Stimulated activated CD8-positive, alpha-beta memory T cell treated with anti-CD3 and anti-CD28 coated beads, Interleukin-7, amount 100 ng/mL, for 1 hour (primary cell): Measurements from ENCODE around the gene GID8.
A peak's percentile ranks its signal among the peaks of the same experiment; 100 is the strongest.

Source experiments
- DNase-seq, 2 donors: peaks; one replicate each; pipeline ENCODE4 v3.0.0-alpha.2; 2020; ENCODE audit warnings: low read depth in 2 of 2

The GID8 gene

GRCh38 chr20:62943396-62943795 is 5.4 kb downstream of the GID8 start:
- no peak for DNase-seq

- no peak for DNase-seq
These were observed 6.2 kb downstream of the GID8 start for GRCh38 chr20:62944184-62944583.

GRCh38 chr20:62944746-62945145 is 6.8 kb downstream of the GID8 start:
- DNase-seq, result no peak

DNA sequence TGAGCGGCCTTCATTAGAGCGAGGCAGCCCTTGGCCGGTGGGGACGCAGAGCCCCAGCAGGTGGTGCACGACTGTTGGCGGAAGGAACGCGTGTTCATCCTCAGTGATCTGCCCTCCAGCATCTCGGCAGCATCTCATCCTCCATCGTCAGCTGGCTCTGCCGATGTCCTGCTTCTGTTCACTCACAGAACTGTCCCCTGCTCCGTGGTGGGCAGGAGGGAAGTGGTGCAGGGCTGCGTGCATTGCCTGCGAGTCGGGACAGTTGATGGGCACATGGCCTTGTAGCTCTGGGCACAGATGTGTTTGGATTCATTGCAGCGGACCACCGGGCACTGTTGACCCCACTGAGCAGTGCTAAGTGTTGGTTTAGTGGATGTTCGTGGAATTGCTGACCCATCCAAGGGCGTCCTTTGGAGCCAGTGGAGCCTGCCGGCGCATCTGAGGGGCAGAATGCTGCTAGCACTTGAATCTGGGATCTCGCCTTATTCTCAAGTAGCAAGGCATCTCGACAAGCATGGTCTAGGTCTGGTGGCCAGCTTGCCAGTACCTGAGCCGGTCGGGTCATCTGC is 7.9 kb downstream of the GID8 start:
- DNase-seq, result no peak

DNA sequence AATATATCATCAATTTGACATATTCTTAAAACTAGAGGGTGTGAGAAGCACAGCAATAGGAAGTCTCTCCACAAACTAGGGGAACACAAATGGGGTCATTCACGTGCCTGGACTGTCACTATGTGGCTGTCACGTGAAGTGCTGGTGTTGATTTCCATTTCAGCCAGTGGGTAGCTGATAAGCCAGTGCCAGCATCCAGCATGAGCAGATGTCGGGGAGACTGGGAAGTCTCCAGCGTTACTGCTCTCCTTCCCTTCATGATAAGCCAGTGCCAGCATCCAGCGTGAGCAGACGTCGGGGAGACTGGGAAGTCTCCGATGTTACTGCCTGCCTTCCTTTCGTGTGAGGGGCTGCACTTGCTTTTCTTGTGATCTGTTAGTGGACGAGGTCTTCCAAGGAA is 9.0 kb downstream of the GID8 start:
- DNase-seq, result no peak

DNA sequence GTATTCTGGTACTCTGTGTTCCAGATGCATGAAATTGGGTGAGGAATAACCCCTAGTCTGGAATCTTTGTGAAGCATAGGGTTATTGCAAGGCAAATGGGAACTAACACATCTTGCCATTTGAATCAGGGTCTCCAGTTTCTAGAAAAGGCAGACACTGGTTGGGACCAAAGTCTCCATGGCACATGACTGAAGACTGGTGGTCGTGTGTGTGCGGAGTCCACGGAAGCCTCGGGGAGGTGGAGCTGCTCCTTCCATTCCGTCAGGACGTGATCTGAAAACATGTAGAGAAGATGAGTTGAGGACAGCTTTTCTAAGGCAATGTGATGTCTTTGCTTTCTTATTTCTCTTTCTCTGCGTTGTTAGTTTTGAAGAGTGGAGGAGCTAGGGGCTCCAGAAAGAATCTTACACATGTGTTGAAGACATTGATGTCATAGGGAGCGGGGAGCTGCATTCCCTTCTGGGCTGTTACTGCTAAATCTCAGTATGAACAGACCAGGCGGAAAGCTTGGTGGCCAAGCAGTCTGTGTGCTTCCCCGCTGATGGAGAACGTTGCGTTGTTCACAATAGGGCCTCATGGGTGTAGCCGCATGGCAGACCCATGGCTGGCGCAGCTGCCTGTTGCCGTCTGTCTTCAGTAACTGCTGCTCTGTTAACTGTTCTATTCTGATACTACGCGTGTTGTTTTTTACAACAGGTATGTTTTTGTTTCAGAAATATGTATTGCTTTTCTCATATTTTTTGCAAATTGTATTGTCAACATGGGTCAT is 9.8 kb downstream of the GID8 start:
- DNase-seq, result no peak

DNA sequence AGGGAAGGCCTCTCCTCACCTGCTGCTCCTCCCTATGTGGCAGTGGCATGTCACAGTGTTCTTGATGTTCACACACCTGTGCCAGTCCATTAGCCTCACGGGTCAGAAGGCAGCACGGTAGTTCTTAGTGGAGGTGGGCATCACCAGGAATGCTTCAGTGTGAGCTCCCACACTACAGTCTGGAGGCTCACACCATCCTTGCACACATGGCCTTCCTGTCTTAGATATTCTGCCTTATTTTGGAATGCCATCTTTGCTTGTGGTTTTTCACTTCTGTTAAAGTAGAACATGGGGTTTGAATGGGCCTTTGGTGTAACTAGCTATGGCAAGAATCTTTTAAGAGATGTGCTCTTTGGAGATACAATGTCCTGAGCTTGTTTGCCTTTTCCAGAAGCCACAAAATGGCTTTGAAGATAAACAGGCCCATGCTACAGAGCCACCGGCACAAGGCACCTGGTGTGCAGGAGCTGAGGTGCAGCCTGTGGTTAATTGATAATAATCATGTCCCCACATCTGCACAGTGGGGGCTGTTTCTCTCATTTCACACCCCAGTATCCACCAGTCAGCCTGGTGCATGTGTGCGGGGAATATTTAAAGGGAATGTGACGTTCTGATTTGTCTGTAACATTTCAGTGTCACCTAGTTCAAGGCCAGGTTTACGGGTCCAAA is 11.3 kb downstream of the GID8 start:
- no peak for DNase-seq

GRCh38 chr20:62949962-62950361 is 12.0 kb downstream of the GID8 start:
- DNase-seq, result no peak

GRCh38 chr20:62950741-62951140 is 12.8 kb downstream of the GID8 start:
- no peak for DNase-seq

DNA sequence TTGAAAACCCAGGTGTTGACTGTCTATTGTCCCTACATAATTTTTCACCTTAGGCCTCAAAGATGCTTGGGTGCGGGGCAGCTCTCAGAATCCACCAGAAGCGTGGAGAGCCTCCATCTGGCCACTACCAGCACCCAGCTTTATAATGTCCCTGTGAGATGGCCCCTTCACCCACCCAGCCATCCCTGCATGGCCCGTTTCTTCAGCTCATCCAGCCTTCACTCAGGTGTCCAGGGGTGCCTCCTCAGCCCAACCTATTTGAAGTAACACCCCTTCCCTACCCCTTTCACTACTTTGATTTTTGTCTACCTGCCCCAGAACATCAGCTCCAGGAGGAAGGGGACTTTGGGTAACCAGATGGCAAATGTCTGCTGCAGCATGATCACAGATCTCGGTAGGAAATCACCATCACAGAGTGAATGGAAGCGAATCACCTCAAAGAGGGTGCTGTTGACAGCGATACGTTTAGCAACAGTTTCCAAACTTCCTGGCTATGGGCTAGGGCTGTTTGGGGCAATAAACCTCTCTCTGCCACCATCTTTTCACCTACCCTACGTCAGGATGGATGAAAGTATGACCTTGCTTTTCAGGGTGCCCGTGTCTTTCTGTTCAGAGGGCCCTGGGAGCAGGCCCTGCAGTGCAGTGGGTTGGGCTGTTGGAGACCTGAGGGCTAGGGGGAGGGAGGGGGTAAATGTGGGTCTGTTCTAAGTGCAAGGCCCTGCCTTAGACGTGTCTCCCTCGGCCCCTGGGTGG is 13.4 kb downstream of the GID8 start:
- no peak for DNase-seq

DNA sequence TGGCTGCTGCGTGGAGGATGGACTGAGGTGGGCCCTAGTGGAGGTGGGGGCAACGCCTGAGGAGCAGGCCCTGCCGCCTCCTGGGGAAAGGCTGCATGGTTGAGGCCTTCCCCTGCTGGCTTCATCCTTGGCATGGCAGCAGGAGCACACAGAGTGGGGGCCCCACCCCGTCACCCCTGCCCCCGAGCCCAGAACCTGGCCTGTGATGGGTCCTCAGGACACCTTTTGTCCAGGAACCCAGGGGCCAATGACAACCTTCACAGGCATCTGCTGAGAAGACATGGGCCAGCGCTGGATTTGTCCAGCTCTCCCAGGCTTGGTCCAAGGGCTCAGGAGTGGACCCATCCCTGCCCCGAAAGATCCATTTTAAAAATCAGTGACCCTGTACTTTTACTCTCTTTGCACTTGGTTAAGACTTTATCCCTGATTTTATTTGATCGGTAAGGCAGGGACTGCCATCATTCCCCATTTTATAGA is 14.0 kb downstream of the GID8 start:
- no peak for DNase-seq

- peak; percentile 9 to 26 for DNase-seq
These were observed 14.5 kb downstream of the GID8 start, which contains the start of gene SLC17A9 for GRCh38 chr20:62952373-62952967. TSS of gene SLC17A9 (plus strand) at chr20:62952709. CDS start at chr20:62952831, 122 bp downstream.

GRCh38 chr20:62952968-62953838 is 15.3 kb downstream of the GID8 start:
- DNase-seq, result no peak

DNA sequence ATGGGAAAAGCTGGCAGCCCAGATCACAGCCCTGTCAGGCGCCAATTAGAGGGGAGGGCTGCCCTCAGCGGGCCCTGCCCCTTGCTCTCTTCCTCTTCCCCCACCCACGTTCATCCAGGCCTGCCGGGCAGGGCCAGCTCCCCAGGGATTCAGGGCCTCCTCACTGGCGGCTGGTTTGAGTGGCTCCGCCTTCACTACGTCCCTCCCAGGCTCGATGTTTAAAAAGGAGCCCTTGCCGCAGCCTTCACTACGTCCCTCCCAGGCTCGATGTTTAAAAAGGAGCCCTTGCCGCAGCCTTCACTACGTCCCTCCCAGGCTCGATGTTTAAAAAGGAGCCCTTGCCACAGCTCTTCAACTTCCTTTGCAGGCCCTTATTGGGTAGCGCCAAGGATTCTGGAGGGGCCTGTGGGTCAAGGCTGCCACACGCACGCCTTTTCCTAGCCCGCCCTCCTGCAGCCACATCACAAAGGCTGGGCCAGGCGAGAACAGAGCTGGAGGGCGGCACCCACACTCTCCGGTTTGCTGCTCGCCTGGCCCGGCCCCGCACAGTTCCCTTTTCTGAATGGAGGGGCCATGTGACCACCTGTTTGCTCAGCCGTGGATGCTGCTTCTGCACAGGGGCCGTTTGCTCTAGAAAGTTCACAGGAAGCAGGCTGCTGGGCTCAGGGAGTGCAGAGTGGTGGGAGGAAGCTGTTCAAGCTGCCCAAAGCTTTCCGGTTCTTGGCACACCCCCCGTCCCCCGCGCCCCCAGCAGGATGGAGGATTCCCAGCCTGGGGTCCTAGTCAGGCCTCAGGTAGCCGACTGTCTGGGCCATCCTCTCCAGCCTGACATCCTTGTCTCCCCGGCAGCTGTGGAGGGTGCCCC is 16.1 kb downstream of the GID8 start:
- DNase-seq, result peak; percentile 34 to 41

DNA sequence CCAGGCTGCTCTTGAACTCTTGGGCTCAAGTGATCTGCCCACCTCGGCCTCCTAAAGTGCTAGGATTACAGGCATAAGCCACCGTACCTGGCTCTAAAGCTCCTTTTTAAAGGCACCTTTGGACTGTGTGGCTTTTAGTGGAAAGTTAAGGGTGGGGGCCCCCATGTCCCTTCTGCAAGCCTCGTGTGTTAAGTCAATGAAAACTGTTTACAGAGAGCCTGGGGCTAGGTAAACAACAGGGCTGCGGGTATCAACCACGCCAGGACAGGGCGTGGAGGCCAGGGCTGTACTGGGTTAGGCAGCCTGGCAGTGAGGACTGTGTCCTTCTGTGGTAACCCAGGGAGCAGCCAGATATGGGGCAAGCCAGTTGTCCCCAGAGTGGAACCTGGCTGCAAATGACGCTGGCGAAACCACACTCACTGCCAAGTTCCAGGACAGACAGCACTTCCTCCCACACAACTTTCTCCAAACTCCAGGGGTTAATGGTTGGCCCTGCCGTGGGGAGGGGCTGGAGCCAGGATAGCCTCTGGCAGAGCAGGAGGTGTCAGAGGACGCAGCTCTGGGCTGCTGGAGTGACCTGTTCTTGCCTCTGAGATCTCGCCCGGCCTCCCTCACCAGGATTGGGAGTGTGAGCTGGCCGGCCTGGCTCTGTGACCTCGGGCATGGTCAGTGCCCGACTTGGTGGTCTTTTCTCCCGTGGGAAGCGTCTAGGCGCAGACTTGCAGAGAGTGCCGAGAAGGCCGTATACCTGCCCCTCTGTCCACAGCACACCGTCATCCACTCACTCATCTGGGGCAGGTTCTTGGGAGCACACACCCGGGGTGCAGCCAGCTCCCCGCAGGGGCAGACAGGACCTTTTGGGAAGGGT is 17.8 kb downstream of the GID8 start:
- no peak for DNase-seq

DNA sequence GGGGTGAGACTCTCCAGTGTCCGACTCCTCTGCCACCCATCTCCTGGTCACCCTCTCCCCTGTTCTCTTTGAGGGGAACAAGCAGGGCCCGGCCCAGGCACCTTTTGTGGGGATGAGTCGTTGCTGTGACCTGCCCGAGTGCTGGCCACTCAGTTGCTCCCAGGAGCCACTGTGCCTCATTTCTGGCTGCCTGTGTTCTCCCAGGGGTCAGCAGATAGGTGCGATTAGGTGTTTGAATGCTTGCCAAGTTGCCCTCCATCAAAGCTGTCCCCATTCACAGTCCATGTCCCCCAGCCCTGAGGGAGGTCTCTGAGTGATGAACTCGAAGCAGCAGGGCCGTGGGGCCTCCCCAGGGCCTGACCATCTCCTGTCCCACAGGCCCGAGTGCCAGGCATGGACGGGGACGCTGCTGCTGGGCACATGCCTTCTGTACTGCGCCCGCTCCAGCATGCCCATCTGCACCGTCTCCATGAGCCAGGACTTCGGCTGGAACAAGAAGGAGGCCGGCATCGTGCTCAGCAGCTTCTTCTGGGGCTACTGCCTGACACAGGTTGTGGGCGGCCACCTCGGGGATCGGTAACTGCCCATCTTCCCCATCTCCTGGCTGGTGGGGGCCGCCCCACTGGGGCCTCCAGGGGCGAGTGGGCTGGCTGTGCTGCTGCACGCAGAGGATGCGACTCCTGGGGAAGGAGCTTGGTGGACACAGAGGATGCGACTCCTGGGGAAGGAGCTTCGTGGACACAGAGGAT is 18.6 kb downstream of the GID8 start:
- no peak for DNase-seq

DNA sequence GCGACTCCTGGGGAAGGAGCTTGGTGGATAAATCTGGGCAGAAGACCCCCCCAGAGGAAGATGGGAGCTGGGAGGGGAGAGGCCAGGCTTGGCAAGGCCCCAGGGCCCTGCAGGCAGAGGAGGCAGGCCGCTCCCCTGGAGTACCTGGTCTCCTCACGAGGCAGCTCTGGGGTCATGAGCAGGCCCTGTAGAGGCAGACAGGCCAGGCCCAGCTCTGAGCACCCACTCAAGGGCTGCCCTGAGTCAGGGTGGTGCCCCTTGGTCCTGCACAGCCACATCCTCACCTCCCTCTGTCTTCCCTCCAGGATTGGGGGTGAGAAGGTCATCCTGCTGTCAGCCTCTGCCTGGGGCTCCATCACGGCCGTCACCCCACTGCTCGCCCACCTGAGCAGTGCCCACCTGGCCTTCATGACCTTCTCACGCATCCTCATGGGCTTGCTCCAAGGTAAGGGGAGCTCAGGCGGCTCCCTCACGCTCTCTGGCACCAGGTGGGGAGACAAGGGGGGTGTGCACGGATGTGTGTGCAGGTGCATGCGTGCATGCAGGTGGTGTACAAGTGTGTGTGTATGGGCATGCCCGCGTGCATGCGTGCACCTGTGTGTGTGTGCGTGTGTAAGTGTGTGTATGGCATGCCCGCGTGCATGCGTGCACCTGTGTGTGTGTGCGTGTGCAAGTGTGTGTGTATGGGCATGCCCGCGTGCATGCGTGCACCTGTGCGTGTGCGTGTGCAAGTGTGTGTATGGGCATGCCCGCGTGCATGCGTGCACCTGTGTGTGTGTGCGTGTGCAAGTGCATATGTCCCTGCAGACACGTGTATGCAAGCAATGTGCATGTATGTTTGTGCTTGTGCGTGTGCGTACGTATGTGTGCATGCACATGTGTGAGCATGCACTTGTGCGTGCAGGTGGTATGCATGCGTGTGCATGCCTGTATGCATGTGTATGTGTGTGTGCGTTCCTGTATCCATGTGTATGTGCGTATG is 19.5 kb downstream of the GID8 start:
- DNase-seq, result no peak
